GM23338 (cell line): ENCODE results near the gene CALML3. TPM values are rescaled to one million over a fixed set of nuclear protein-coding genes. Genes with fewer than 3 reads are reported as not detected.

ENCODE experiments used
- ATAC-seq: fragments of 200-7000 bp; cut with Tn5 transposase; 3 replicates; pipeline ENCODE4 v1.9.1; 2020
- DNase-seq: peaks from one replicate; pipeline ENCODE4 v3.0.0-alpha.2; 2015; ENCODE audit warnings: low spot score
- H2AFZ ChIP-seq: fragments of 200-600 bp; sonication (generic); 2 replicates; pipeline ENCODE4 v1.8.0; 2016; ENCODE audit warnings: antibody characterized with exemption, mild to moderate bottlenecking, moderate library complexity
- H3F3A ChIP-seq: fragments of 200-600 bp; sonication (generic); replicated peaks from 2 replicates; pipeline ENCODE4 v1.8.0; 2017; ENCODE audit warnings: antibody characterized with exemption, mixed run types, low read depth
- H3K27ac ChIP-seq: fragments of 200-600 bp; sonication (generic); 2 replicates; pipeline ENCODE4 v1.6.1; 2016; ENCODE audit warnings: low read depth
- H3K27me3 ChIP-seq: fragments of 200-600 bp; sonication (generic); 2 replicates; pipeline ENCODE4 v1.8.0; 2016; ENCODE audit warnings: mild to moderate bottlenecking, mixed run types, moderate library complexity; ENCODE audit not compliant: insufficient read depth
- H3K36me3 ChIP-seq: fragments of 200-600 bp; sonication (generic); 2 replicates; pipeline ENCODE4 v1.8.0; 2016; ENCODE audit warnings: mild to moderate bottlenecking; ENCODE audit not compliant: insufficient read depth
- H3K4me1 ChIP-seq: fragments of 200-600 bp; sonication (generic); 2 replicates; pipeline ENCODE4 v1.8.0; 2016; ENCODE audit warnings: mild to moderate bottlenecking, moderate library complexity; ENCODE audit not compliant: insufficient read depth
- H3K4me2 ChIP-seq: fragments of 200-600 bp; sonication (generic); 2 replicates; pipeline ENCODE4 v1.7.1; 2017; ENCODE audit warnings: mixed run types
- H3K4me3 ChIP-seq: fragments of 200-600 bp; sonication (generic); 2 replicates; pipeline ENCODE4 v1.6.1; 2016; ENCODE audit warnings: mixed run types
- H3K79me2 ChIP-seq: fragments of 200-600 bp; sonication (generic); replicated peaks from 2 replicates; pipeline ENCODE4 v1.8.0; 2017; ENCODE audit warnings: mild to moderate bottlenecking; ENCODE audit not compliant: insufficient read depth
- H3K9me2 ChIP-seq: fragments of 200-600 bp; sonication (generic); 2 replicates; pipeline ENCODE4 v1.8.0; 2017; ENCODE audit not compliant: insufficient read depth
- H4K20me1 ChIP-seq: fragments of 200-600 bp; sonication (generic); replicated peaks from 2 replicates; pipeline ENCODE4 v1.8.0; 2017; ENCODE audit warnings: mild to moderate bottlenecking; ENCODE audit not compliant: insufficient read depth
- H3K27ac Mint-ChIP-seq: 2 replicates; pipeline ENCODE4 v1.8.0; 2020; ENCODE audit warnings: inconsistent platforms, mild to moderate bottlenecking, moderate library complexity, mixed read lengths
- H3K27me3 Mint-ChIP-seq: 3 replicates; pipeline ENCODE4 v1.8.0; 2022; ENCODE audit warnings: low read depth, mild to moderate bottlenecking, moderate library complexity, mixed read lengths, inconsistent platforms; ENCODE audit not compliant: insufficient read depth, poor library complexity
- H3K36me3 Mint-ChIP-seq: 3 replicates; pipeline ENCODE4 v1.8.0; 2021; ENCODE audit warnings: low read depth, mild to moderate bottlenecking, inconsistent platforms, moderate library complexity, mixed read lengths
- H3K4me1 Mint-ChIP-seq: 3 replicates; pipeline ENCODE4 v1.8.0; 2020; ENCODE audit warnings: mild to moderate bottlenecking, inconsistent platforms, mixed read lengths
- H3K4me3 Mint-ChIP-seq: 3 replicates; pipeline ENCODE4 v1.8.0; 2021; ENCODE audit warnings: moderate library complexity, mild to moderate bottlenecking, inconsistent platforms, mixed read lengths
- H3K9me3 Mint-ChIP-seq: 3 replicates; pipeline ENCODE4 v1.8.0; 2020; ENCODE audit warnings: moderate library complexity, mild to moderate bottlenecking, inconsistent platforms, mixed read lengths
- CREB1 ChIP-seq: fragments of 250-450 bp; sonication (Bioruptor Pico); IDR thresholded peaks from 2 replicates; pipeline ENCODE4 v1.5.0; 2020; ENCODE audit warnings: low read depth, mild to moderate bottlenecking, moderate library complexity
- CTCF ChIP-seq, 2 experiments: fragments of 200-600 bp in 1 of 2; sonication (generic) in 1 of 2; conservative IDR thresholded peaks; 2 replicates each; pipeline versions ENCODE4 v1.5.1 to v1.6.1; 2016 to 2017; ENCODE audit warnings: antibody characterized with exemption in 2 of 2, low read depth in 2 of 2, mild to moderate bottlenecking in 2 of 2, moderate library complexity in 1 of 2
- ETS1 ChIP-seq: IDR thresholded peaks from 2 replicates; pipeline ENCODE4 v1.6.1; 2016; ENCODE audit warnings: antibody characterized with exemption
- EZH2phosphoT487 ChIP-seq: fragments of 200-600 bp; sonication (generic); IDR thresholded peaks from one replicate; pipeline ENCODE4 v1.8.1; 2018; ENCODE audit warnings: antibody characterized with exemption; ENCODE audit not compliant: unreplicated experiment
- JUNB ChIP-seq: IDR thresholded peaks from one replicate; pipeline ENCODE4 v1.6.1; 2016; ENCODE audit warnings: antibody characterized with exemption; ENCODE audit not compliant: unreplicated experiment
- NANOG ChIP-seq: IDR thresholded peaks from 2 replicates; pipeline ENCODE4 v1.6.1; 2016; ENCODE audit warnings: antibody characterized with exemption, borderline replicate concordance
- POLR2AphosphoS5 ChIP-seq: IDR thresholded peaks from 2 replicates; pipeline ENCODE4 v1.6.1; 2016; ENCODE audit warnings: antibody characterized with exemption, low read depth
- REST ChIP-seq: IDR thresholded peaks from one replicate; pipeline ENCODE4 v1.6.1; 2018; ENCODE audit warnings: antibody characterized with exemption; ENCODE audit not compliant: unreplicated experiment
- STAT1 ChIP-seq: IDR thresholded peaks from one replicate; pipeline ENCODE4 v1.6.1; 2016; ENCODE audit warnings: antibody characterized with exemption; ENCODE audit not compliant: unreplicated experiment
- ZNF114 ChIP-seq: fragments of 250-450 bp; sonication (Bioruptor Pico); IDR thresholded peaks from 2 replicates; pipeline ENCODE4 v1.5.0; 2020; ENCODE audit warnings: mild to moderate bottlenecking, moderate library complexity
- ZNF331 ChIP-seq: fragments of 250-450 bp; sonication (Bioruptor Pico); IDR thresholded peaks from 2 replicates; pipeline ENCODE4 v1.5.0; 2020; ENCODE audit warnings: low read depth, mild to moderate bottlenecking, moderate library complexity
- ZNF462 ChIP-seq: fragments of 250-450 bp; sonication (Bioruptor Pico); IDR thresholded peaks from 2 replicates; pipeline ENCODE4 v1.5.0; 2020; ENCODE audit warnings: mild to moderate bottlenecking, moderate library complexity
- polyA plus RNA-seq: library from polyadenylated mRNA; unstranded; fragments of >200 nt; fragmentation: Nextera tagmentation; extraction: Ambion mirVana; gene quantifications from 2 replicates; pipeline ENCODE4 v1.2.1, GENCODE V29; 2016
- total RNA-seq: library from RNA; depleted of rRNA; stranded (reverse); fragments of >200 nt; shearing (Covaris generic); gene quantifications from 2 replicates; pipeline ENCODE4 v1.2.3, GENCODE V29; 2014

CALML3 gene
- total and polyA plus RNA-seq, 2 experiments from 2014 or later = not detected

- no peak overlapping the region for H3K27ac ChIP-seq
- Mint-ChIP-seq H3K4me1 (peaks cover 30% of the 10 kb centered on the region), H3K27ac (no peak overlapping the region), H3K4me3 (no peak overlapping the region), H3K27me3 (peaks cover 2% of the 10 kb centered on the region), H3K9me3 (no peaks in the 10 kb centered on the region), H3K36me3 (no peaks in the 10 kb centered on the region)
- H3K9me2 ChIP-seq = no peaks in the 10 kb centered on the region
- no peaks in the 10 kb centered on the region for H3K79me2 ChIP-seq
- H3K27me3 ChIP-seq = no peaks in the 10 kb centered on the region
- ATAC-seq (no peak), DNase-seq (no peak)
- no peak overlapping the region for H3K4me2 ChIP-seq
- no peak for TF ChIP-seq ZNF331 (CRISPR knock-in tag)
- no peak for TF ChIP-seq CREB1 (CRISPR knock-in tag)
- no peak for TF ChIP-seq NANOG
- no peak for TF ChIP-seq JUNB
- TF ChIP-seq STAT1 = no peak
- TF ChIP-seq EZH2phosphoT487 = no peak
- TF ChIP-seq REST = no peak
- no peak for TF ChIP-seq ETS1
- TF ChIP-seq POLR2AphosphoS5 = no peak
- no peak for TF ChIP-seq ZNF114 (CRISPR knock-in tag)
- TF ChIP-seq CTCF (conservative IDR thresholded peaks at IDR 0.05; ENCODE audit: low read depth in 2 of 2) = no peak
- TF ChIP-seq ZNF462 (CRISPR knock-in tag) = no peak
- no peak overlapping the region for H2AFZ ChIP-seq
- H3K4me1 ChIP-seq = peaks cover 4% of the 10 kb centered on the region; the same call in 1 of the 2 replicates
- no peaks in the 10 kb centered on the region for H3K36me3 ChIP-seq
- no peak overlapping the region for H3K4me3 ChIP-seq
- H4K20me1 ChIP-seq = no peaks in the 10 kb centered on the region
- H3F3A ChIP-seq = no peaks in the 10 kb centered on the region
Observed at GRCh38 chr10:5506751-5507648, 17.8 kb upstream of the CALML3 start.
